HEK293T (cell line): ENCODE measurements around the gene ZNF888.

Experiments
- ARNT ChIP-seq: fragments of 450-650 bp; IDR thresholded peaks from 2 replicates; pipeline ENCODE4 v1.6.1; 2017; ENCODE audit warnings: mild to moderate bottlenecking
- BHLHE40 ChIP-seq: fragments of 450-650 bp; IDR thresholded peaks from 2 replicates; pipeline ENCODE4 v1.6.1; 2016; ENCODE audit warnings: mild to moderate bottlenecking, moderate library complexity, borderline replicate concordance
- CTBP1 ChIP-seq: fragments of 450-650 bp; IDR thresholded peaks from 2 replicates; pipeline ENCODE4 v1.6.1; 2016; ENCODE audit warnings: borderline replicate concordance
- ELF4 ChIP-seq: fragments of 450-650 bp; IDR thresholded peaks from 2 replicates; pipeline ENCODE4 v1.6.1; 2017; ENCODE audit warnings: antibody characterized with exemption
- FOXK2 ChIP-seq: fragments of 450-650 bp; IDR thresholded peaks from 2 replicates; pipeline ENCODE4 v1.6.1; 2016; ENCODE audit warnings: mild to moderate bottlenecking
- FOXM1 ChIP-seq: fragments of 450-650 bp; IDR thresholded peaks from 2 replicates; pipeline ENCODE4 v1.6.1; 2017; ENCODE audit warnings: mild to moderate bottlenecking, borderline replicate concordance
- HDGF ChIP-seq: fragments of 450-650 bp; IDR thresholded peaks from 2 replicates; pipeline ENCODE4 v1.6.1; 2017; ENCODE audit warnings: antibody characterized with exemption, borderline replicate concordance
- L3MBTL2 ChIP-seq: fragments of 450-650 bp; conservative IDR thresholded peaks from 2 replicates; pipeline ENCODE4 v1.6.1; 2016; ENCODE audit warnings: mild to moderate bottlenecking
- NFRKB ChIP-seq: fragments of 450-650 bp; IDR thresholded peaks from 2 replicates; pipeline ENCODE4 v1.6.1; 2016; ENCODE audit warnings: mild to moderate bottlenecking, moderate library complexity
- PKNOX1 ChIP-seq: fragments of 450-650 bp; IDR thresholded peaks from 2 replicates; pipeline ENCODE4 v1.6.1; 2016
- SP1 ChIP-seq: fragments of 450-650 bp; IDR thresholded peaks from 2 replicates; pipeline ENCODE4 v1.6.1; 2017
- SUZ12 ChIP-seq: fragments of 450-650 bp; IDR thresholded peaks from 2 replicates; pipeline ENCODE4 v1.6.1; 2016; ENCODE audit warnings: mild to moderate bottlenecking
- TARDBP ChIP-seq: fragments of 450-650 bp; IDR thresholded peaks from 2 replicates; pipeline ENCODE4 v1.6.1; 2016
- ZNF384 ChIP-seq: fragments of 450-650 bp; IDR thresholded peaks from 2 replicates; pipeline ENCODE4 v1.6.1; 2016

- TF ChIP-seq PKNOX1 (no peak), SP1 (no peak), ZNF384 (no peak), SUZ12 (no peak), ELF4 (no peak), FOXK2 (no peak), FOXM1 (no peak), CTBP1 (no peak), ARNT (no peak), BHLHE40 (no peak), HDGF (no peak), L3MBTL2 (no peak), TARDBP (no peak), NFRKB (no peak)
Observed at GRCh38 chr19:52871466-52871865, 51.8 kb downstream of the ZNF888 start.
